NCI-H1436 treated with DMSO at 0.1 percent for 48 hours (cell line): Measurements from ENCODE around the gene BHMT.

Source experiments
- DNase-seq: peaks from one replicate; lab custom pipeline; 2025; lab: John Stamatoyannopoulos, UW

Gene BHMT, protein sequence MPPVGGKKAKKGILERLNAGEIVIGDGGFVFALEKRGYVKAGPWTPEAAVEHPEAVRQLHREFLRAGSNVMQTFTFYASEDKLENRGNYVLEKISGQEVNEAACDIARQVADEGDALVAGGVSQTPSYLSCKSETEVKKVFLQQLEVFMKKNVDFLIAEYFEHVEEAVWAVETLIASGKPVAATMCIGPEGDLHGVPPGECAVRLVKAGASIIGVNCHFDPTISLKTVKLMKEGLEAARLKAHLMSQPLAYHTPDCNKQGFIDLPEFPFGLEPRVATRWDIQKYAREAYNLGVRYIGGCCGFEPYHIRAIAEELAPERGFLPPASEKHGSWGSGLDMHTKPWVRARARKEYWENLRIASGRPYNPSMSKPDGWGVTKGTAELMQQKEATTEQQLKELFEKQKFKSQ

DNA sequence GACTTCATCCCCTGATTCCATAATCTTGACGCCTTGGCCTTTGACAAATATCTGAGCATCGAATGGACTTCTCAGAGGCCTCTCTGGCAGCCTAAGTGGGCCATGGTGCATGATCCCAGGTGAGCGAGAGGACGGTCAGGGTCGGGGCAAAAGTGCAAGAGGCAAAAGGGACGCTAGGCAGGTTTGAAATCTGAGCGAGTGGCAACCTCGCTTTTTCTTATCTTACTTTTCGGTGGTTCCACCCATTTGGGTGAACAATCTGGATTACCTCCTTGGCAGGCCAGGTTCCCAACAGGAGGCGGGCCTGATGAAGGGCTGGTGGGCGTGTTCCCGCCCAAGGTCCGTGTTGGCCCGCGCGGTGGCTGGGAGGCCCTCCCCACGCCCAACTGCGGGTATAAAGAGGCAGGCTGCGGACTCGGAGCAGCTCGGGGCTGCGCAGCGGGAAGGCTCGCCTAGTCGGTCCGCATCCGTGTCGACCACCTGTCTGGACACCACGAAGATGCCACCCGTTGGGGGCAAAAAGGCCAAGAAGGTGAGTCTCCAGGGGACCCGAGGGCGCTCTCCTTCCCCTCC is at the start of gene BHMT:
Gene BHMT (plus strand): TSS at position 423 of the 573 bp plus-strand sequence. CDS start 77 bp downstream, at position 500.
- no peak for DNase-seq

DNA sequence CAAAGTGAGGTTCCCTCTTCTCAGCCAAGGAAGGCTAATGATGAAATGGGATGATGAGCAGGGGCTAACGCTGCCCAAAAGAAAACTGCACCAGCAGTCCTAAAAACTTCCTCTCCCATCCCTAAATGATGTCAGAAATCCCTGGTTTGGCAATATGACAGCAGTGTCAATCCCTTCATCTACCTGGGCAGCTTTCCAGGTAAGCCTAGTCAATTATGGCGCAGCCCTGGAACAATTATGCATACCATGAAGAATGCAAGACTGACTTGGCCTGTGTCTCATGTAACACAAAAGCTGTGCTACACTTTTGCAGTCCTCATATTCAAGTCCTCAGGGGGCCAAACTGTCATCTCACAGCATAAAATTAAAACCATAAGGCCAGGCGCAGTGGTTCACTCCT is 49.2 kb upstream of the BHMT start:
- DNase-seq = no peak

DNA sequence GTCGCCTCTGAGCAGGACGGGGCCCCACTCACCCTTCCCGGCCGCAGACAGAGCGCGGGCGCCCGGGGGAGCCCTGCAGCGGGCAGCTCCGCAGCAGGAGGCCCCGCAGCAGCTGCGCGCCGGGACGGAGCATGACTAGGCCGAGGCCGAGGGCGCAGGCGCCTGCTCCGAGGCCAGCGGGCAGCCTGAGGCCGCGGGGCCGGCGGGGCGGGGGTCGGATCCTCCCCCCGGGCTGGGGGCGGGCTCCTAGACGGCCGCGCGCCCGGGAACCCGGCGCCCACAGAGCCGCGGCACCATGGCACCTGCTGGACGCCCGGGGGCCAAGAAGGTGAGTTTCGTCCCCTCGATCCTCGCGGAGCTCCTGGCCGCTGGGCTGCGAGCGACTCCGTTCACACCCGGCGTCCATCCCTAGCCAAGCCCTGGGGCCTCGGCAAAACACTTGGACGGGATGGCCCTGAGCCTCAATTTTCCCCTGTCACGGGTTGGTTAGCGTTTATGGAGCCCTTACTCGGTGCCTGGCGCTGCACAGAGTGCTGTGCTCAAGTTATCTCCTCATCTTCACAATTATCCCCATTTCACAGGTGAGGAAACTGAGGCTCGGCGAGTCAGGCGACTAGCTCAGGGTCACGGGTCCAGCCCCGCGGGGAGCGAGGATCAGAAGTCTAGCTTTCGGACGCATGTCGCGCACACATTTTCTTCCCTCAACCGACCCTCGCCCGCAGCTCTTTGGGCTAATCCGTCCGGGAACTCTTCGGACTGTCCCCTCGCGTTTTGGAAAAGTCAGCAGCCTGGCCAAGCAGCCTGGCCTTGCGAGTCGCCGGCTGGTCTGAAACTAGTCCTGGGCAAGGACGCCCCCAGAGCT is 41.9 kb upstream of the BHMT start, which contains the start of the genes BHMT2 and DMGDH:
Gene BHMT2 (plus strand): TSS at position 280 of the 862 bp plus-strand sequence. CDS start 16 bp downstream, at position 296.
Gene DMGDH (minus strand): TSS at position 187 of the 862 bp plus-strand sequence. CDS start 54 bp downstream, at position 133.
- DNase-seq = no peak

DNA sequence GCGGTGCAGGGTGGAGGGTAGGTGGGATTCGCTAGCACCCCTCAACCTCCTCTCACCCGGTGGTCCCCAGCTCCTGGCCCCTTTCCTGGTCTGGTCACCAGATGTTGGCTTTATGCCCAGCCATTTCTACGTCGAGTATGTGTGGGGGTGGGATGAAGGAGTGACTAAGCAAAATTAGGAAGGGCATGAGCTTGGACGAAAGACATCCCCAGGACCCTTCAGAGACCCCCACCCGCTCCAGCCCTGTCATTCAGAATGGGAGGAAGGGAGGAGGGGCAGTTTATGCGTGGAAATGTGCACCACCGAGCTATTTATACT is 41.3 kb upstream of the BHMT start:
- DNase-seq = no peak

DNA sequence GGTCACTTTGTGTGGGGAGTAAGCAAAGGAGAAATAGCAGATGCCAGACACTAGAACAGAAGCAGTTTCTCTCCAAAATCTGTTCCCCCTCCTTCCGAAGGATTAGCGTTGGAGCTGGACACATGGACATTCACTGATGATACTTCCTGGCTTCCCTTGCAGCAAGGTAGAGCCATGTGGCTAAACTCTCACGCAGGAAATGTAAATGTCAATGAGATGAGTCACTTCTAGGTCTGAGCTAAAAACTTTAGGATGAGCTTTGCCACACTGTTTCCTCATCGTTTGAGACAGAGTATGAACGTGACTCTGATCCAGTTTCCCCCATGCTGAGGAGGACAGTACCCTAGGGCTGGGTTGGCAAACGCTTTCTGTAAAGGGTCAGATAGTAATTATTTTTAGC is 37.0 kb upstream of the BHMT start:
- no peak for DNase-seq

DNA sequence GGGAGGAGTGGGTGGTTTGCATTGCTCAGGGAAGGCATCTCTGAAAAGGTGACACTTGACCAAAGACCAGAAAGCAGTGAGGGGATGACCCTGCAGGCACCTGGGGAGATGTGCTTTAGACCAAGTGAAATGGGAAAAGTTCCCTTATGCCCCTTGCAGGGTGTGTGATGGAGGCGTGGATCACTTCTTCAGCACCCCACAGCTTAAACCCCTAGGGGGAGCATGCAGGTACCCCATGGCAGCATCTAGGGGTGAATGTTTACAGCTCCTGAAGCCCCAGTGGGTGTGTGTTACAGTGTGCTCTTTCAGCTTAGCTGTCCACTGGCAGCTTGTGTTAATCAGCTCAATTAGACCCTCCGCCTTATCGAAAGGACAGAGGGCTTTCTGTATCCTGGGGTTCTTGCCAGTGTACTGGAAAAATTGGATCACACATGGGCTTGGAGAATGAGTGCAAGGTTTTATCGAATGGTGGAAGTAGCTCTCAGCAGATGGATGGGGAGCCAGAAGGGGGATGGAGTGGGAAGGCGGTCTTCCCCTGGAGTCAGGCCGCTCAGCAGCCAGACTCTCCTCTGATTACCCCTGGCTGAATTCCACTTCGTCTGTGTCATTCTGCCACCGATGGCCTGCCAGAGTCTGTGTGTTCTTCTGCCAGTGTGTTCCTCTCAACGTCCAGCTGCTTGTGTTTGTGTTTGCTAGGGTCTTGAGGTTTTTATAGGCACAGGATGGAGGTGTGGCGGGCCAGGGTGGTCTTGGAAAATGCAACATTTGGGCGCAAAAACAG is 35.8 kb upstream of the BHMT start:
- DNase-seq = no peak

DNA sequence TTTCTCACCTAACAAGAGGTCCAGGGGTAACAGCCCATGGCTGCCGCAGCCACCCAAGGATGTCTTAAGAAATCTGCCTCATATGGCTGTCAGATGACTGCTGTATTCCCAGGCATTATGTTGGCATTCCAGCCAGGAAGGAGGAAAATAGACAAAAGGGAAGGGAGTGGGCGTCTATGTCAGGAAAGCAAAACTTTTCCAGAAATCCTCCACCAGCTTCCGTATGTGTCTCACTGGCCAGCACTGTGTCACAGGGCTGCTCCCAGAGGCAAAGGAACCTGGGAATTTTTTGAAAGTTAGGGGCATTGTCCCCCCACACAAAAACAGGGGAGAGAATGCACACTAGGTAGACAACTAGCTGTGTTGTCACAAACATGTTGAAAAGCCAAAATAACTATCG is 34.8 kb upstream of the BHMT start:
- no peak for DNase-seq

DNA sequence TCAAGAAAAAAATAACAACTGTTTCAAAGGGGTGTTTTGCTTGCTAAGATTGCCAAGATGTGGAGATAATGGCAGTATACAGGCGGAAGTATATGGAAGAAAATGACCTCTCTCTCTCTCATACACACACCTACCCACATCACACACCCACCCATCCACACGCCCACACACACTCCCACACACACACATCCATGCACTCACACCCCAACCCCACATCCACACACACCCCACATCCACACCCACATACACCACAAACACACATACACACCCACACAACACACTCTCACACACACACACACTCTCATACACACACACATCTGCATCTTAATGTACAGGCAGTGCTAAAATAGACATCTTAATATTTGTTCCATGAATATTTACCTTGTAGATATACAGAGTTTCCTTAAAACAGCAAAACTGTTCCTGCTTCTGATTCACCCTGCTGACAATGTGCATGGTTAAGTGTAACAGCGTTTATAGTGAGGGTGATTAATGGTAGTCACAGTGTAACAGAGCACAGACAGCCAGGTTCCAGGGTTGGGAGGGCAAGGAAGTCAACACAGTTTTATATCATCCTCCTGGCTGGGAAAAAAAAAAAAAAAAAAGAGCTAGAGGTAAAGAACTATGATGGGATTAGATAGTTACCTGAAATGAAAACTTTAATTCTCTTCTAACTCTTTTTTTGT is 33.8 kb upstream of the BHMT start:
- DNase-seq = no peak

DNA sequence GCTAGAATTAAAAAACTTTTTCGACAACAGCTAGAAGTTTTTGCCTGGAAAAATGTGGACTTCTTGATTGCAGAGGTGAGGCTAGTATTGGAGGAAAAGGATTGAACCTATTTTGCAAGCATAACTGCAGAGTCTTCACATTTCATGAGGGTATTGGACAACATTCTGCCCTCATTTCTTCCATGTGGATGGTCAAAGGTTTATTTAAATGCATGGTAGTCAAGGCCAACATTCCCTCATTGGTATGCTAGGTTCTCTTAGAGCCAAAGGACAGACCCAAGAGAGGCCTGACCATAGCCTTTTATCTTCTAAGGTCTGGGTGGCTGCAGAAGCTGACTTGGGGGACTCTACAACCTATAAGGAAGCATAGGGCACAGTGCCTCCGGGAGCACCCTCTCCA is 30.8 kb upstream of the BHMT start:
- no peak for DNase-seq

DNA sequence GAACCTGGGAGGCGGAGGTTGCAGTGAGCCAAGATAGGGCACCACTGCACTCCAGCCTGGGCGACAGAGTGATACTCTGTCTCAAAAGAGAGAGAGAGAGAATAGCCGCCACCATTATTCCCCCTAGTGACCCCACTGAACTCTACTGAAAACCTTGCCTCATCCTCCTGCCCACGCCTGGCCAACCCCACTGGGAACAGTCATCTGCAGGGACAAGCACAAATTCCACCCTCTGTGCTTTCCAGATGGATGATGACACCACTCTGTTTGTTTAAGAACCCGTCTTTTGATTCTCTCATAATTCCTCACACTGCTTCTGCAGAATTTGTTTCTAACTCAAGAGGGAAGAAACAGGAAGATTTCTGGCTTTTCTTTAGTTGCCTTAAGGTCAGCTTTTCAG is 29.8 kb upstream of the BHMT start:
- no peak for DNase-seq

DNA sequence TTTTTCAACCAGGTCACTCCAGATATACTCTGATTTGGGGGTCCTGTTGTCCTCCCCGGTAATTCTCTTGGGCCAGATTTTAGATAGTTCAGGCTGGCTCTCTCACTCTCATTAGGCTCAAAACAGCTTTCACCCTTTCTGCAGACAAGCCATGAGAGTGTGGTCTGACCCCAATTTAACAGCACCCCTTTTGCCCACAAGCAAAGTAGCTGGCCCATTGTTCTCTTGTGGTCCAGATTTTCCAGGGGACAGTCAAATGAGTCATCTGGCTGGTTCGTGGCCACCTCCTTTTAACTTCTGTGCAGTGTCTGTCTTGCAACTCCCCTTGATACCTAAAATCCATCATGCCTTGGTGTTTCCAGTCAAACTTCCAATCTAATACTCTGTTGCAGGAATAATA is 25.5 kb upstream of the BHMT start:
- no peak for DNase-seq

DNA sequence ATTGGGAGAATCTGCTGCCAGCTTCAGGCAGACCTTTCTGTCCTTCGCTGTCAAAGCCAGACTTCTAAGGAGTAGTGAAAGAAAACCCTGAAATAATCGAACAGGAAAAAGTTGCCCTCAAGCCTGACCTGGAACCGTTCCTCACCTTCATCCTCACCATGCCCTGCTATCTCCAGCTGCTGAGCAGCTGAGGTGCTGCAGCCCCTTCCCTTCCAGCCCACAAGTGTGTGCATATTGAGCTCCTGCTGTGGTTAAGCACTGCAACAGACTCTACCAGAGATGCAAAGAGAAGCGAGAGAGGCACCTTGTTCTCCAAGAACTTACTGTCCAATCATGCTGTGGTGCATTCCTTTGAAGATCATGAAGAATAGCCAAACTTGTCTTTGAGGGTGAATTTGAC is 23.1 kb upstream of the BHMT start:
- no peak for DNase-seq

DNA sequence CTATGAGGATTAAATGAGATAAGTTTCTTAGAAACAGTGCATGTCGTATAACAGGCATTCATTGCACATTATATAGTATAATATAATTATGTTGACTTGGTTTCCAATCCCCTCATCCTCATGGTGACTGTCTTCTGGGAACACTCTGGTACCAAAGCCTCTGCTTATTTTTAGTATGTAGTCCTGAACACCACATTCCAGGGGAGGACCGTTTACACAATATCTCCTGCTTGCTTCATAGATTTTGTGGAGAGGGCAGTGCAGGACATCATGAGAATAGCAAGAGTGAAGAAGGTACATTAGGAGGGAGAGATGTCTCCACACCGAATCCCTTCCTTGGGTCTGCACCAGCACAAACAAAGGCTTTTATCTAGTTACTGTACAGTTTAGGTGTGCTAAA is 20.5 kb upstream of the BHMT start:
- DNase-seq = no peak

DNA sequence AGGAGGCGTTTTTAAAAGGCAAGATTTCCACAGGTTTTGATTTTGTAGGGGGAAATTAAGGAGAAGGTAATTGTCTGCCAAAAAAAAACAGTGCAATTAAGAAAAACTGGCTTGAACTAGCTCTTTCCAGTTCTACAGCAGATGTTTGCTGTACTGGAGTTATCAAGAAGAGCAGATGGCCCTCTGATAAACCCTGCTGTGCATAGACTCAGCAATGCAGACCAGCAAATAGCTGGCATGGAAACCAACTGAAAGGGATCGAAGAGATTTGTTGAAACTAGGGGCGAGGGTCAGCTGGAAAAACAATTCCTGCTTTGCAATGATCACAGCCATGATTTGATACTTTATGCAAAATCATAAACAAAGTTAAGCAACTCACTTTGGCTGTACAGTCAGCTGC is 17.8 kb upstream of the BHMT start:
- DNase-seq = no peak

DNA sequence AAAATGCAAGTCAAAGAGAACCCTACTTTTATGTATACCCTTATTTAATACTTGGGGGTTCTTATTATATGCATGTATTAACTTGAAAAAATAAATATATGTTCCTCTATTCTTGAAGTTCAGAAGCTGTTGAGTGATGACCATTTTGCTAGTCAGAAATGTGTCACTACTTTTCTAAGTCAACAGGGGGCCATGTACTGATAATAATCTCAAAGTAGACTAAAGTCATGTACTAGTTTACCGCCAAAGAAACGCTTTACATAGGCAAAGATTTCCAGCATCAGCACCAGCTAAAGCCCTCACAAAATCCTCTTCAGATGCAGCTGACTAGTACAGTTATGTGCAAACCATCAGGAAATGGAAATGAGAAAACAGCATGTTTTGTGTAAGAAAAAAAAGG is 5.7 kb upstream of the BHMT start:
- DNase-seq = no peak

DNA sequence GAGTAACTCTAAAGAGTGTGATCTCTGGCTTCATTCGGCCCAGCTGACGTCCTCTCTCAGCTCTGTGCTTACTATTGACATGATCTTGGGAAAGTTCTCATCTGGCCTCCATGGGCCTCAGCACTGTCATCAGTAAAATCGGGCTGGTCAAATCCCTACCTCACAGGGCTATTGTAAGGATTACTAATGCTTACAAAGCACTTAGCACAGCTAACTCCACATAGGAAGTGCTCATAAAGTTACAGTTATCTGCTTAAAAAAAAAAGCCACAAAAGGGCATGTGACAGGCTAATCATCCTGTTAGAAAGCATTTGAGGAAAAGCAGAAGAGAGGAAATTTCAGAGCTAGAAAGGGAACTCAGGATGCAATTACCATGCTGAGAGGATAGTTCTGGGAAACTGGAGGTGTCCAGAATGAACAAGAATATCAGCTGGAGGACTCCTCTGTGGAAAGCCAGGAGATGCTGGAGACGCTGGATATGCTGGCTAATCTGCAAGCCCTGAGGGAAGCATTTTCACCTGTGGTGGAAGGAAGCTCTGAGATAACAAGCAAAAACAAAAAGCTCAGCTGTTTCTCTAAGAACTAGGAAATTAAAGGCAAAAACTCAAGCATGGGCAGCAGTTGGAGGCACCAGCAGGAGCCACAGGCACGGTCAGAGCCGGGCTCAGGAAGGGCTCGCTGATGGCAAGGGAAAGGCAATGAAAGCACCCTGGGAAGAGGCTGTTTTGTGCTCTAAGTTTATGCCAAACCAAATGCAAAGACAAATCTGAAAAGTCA is 4.4 kb upstream of the BHMT start:
- DNase-seq = no peak

DNA sequence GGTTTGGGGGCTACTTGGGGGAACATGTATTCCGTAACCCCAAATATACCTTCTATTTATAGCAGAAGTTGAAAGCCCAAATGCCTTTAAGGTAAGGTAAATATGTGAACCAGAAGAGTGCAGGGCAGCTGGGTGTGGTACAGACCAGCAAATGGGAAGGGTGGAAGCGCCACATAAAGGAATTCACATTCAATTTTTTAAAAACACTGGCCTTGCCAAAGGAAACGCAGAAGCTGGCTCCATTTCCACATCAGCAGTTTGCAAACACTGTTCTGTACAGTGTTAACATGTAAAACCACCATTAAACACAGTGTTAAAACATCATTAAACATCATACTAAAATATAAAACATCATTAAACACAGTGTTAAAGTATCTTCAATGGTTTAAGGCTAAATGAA is 3.5 kb upstream of the BHMT start:
- DNase-seq = no peak

DNA sequence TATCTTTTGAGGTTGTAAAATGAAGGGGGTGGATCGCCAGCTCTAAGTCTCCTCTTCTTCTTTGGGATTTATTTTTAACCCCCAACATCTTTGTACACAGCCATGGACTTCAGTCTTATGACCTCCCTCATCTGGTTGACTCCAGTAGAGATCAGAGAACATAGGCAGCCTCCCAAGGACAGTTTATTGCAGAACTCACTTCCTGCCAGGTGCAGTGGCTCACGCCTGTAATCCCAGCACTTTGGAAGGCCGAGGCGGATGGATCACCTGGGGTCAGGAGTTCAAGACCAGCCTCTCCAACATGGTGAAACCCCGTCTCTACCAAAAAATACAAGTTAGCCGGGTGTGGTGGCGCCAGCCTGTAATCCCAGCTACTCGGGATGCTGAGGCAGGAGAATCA is 2.8 kb upstream of the BHMT start:
- no peak for DNase-seq

DNA sequence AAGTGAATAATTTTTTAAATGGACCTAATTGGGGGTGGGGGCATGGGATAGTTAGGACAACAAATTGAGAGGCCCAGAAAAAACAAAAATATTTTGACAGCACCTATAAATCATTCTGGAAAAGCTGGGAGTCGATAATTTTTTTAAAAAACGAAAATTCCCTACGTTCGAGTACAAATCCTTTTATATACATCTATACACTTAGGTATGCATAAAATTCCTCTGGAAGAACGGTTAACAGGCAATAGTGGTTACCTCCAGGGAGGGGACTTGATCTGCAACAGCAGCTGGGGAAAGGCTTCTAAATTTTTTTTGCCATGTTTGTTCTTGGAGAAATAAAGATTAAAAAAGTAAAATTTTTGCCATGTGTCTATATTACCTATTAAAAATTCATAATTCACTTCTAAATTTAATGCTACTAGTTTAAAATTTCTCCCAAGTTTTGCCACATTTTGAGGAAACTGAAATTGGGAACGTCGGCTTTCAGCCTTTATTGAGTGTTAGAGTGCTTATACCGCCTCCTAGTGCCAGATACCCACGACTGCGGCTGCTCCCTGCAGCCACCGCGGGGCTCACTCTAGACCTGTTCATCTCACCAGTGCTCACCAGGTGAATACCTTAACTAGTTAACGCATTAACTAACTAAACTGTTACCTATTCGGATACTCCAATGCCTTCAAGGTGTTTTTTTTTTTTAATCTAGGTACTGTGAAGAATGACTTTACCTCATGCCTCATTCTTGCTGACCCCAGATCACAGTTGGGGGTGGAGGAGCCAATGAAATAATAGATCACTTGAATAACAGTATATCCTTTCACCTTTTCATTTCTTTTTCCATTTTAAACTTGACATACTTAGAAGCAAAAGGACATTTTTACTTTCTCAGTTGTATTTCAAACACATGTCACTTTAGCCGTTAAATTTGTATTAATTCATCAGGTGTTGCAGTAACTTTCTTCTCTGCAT is 1.8 kb upstream of the BHMT start:
- DNase-seq = no peak
